Measurements from ENCODE around the gene DOK3.

DOK3 gene

GRCh38 chr5:177531209-177531940 lies 21.7 kb upstream of the DOK3 start:
- peaks cover 0 to 25% (median 11%) of the 10 kb centered on the region in 4 donors for H3K4me1 ChIP-seq
- H3K36me3 ChIP-seq = peaks cover 51 to 86% (median 83%) of the 10 kb centered on the region in 3 donors
- H3K27me3 ChIP-seq = no peaks in the 10 kb centered on the region
- no peak for DNase-seq
- H3K4me3 ChIP-seq = no peak overlapping the region
- H3K9me3 ChIP-seq = no peaks in the 10 kb centered on the region
- intact Hi-C loops (cut with DNase I; ENCODE audit: low total_unique reads) = no loop called here
- no peak for TF ChIP-seq CTCF (IDR thresholded peaks at IDR 0.05)
- peak overlapping the region in 1 of 2 donors; percentile 5 for H3K27ac ChIP-seq

DNA sequence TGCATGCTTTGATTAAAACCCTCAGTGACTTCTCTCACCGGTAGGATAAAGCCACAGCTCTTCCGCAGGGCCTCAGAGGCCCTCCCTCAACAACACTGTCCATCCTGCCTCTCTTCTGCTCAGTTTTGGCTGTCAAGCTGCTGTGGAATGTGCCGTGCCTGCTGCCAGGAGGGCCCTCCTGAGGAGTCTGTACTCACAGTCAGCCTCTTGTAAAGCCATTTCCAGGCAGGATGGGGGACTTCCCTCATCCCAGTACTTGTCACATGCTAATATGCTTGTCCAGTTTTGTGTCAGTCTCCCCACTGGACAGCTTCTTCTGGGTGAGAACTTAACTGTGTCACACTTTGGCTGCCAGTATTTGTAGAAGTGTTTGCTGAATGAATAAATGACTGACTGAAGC lies 21.0 kb upstream of the DOK3 start:
- H3K4me1 ChIP-seq = peaks cover 0 to 18% (median 5%) of the 10 kb centered on the region in 4 donors
- H3K27me3 ChIP-seq = no peaks in the 10 kb centered on the region
- peaks cover 45 to 86% (median 83%) of the 10 kb centered on the region in 3 donors for H3K36me3 ChIP-seq
- H3K4me3 ChIP-seq = no peak overlapping the region
- no peaks in the 10 kb centered on the region for H3K9me3 ChIP-seq
- TF ChIP-seq CTCF (IDR thresholded peaks at IDR 0.05) = no peak
- no peak overlapping the region for H3K27ac ChIP-seq
- intact Hi-C loops (cut with DNase I; ENCODE audit: low total_unique reads) = no loop called here
- no peak for DNase-seq

DNA sequence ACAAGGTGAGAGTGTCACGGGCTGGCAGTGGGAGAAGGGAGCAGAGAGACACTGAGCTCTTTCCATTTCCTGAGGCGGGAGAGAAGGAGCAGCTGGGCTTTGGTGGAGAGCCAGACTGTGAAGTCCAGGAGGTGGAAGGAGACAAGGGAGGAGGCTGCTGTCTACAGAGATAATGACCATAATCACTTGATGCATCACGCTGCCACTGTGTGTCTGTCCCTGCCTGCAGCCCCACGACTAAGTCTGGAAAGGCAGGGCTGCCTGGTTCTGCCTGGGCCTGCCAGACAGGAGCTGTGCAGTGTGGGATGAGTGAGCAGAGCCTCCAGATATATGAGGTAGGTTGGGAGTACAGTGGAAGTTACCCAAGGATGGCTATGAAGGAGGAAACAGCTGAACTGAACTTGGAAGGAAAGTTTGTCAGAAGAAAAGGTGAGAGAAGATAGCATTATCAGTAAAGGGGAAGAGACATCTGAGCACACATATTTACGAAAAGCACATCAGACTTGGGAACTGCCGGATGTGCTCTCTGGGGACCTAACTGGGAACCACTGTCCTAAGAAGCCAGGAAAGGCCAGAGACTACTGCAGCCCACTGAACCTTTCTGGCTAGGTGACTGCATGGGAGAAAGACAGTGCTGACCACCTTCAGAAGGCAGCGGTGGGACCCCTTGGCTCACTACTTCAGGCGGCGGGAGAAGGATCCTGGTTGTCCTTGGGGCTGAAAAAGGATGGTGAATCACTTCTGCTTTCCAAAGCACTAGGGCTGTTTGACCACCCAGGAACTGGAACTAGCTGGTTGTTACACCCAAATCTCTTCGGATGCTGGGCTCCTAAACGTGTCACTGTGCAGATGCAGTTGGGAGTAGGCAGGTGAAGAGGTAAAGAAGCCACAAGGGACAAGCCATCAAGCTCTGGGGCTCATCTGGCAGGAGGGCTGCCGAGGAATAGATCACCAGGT lies 19.9 kb upstream of the DOK3 start:
- H3K4me1 ChIP-seq = peaks cover 0 to 7% (median 1%) of the 10 kb centered on the region in 4 donors
- no peaks in the 10 kb centered on the region for H3K9me3 ChIP-seq
- intact Hi-C loops (cut with DNase I; ENCODE audit: low total_unique reads) = no loop called here
- H3K36me3 ChIP-seq = peaks cover 56 to 94% (median 87%) of the 10 kb centered on the region in 3 donors
- no peaks in the 10 kb centered on the region for H3K27me3 ChIP-seq
- no peak overlapping the region for H3K27ac ChIP-seq
- TF ChIP-seq CTCF (IDR thresholded peaks at IDR 0.05) = no peak
- no peak overlapping the region for H3K4me3 ChIP-seq
- no peak for DNase-seq

DNA sequence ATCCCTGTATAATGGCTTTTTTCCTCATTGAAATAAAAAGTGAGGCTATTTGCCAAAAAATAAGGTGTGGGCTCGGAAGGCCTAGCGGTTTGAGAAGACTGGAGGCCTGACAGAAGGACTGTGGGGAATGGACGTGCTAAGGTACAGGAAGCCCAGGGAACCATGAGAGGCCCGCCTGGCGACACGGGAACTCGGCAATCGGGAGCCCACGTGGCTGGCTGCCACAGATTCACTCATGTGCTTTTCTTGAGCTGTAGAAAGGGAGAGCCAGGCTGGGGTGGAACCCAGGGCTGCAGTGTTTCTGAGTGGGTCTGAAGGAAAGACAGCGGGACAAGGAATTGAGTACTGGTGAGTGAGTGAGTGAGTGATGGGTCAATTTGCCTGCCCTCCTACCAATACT lies 19.0 kb upstream of the DOK3 start:
- no peaks in the 10 kb centered on the region for H3K4me1 ChIP-seq
- intact Hi-C loops (cut with DNase I; ENCODE audit: low total_unique reads) = no loop called here
- no peak for DNase-seq
- H3K4me3 ChIP-seq = no peak overlapping the region
- no peaks in the 10 kb centered on the region for H3K27me3 ChIP-seq
- no peak for TF ChIP-seq CTCF (IDR thresholded peaks at IDR 0.05)
- no peak overlapping the region for H3K27ac ChIP-seq
- peaks cover 65 to 99% (median 91%) of the 10 kb centered on the region in 3 donors for H3K36me3 ChIP-seq
- no peaks in the 10 kb centered on the region for H3K9me3 ChIP-seq

GRCh38 chr5:177527595-177527994 lies 18.0 kb upstream of the DOK3 start:
- no peak for DNase-seq
- TF ChIP-seq CTCF (IDR thresholded peaks at IDR 0.05) = no peak
- Histone ChIP-seq H3K36me3 (peaks cover 66 to 100% (median 90%) of the 10 kb centered on the region in 3 donors), H3K27ac (no peak overlapping the region), H3K4me3 (no peak overlapping the region), H3K9me3 (no peaks in the 10 kb centered on the region), H3K27me3 (no peaks in the 10 kb centered on the region), H3K4me1 (no peaks in the 10 kb centered on the region)
- intact Hi-C loops (cut with DNase I; ENCODE audit: low total_unique reads) = no loop called here
